ENCODE measurements around the gene LRP5. TPM values are rescaled to one million over a fixed set of nuclear protein-coding genes. Genes with fewer than 3 reads are reported as not detected.

LRP5 gene
- total and polyA plus RNA-seq, 7 donors: 18.0 to 63.1 (median 28.9) TPM

GRCh38 chr11:68361702-68362101 lies 49.3 kb downstream of the LRP5 start:
- intact Hi-C loops (cut with DNase I): no loop called here
- Histone ChIP-seq H3K36me3 (peaks cover 0 to 39% (median 12%) of the 10 kb centered on the region in 4 donors), H3K4me1 (peaks cover 0 to 44% (median 41%) of the 10 kb centered on the region in 4 donors), H3K4me3 (no peak overlapping the region), H3K9me3 (no peaks in the 10 kb centered on the region), H3K27me3 (no peaks in the 10 kb centered on the region), H3K27ac (peak overlapping the region in 3 of 4 donors; percentile 73 to 84 (median 77))
- WGBS, 2 donors: 95 to 97% methylated on average over 8 of the region's 8 CpGs
- no peak for DNase-seq
- TF ChIP-seq POLR2AphosphoS5 (IDR thresholded peaks at IDR 0.05): no peak
- no peak for TF ChIP-seq CTCF (IDR thresholded peaks at IDR 0.05)
- TF ChIP-seq POLR2A (IDR thresholded peaks at IDR 0.05): no peak
- TF ChIP-seq EP300 (IDR thresholded peaks at IDR 0.05): no peak

GRCh38 chr11:68362801-68363379 lies 50.5 kb downstream of the LRP5 start:
- peak; percentile 84 for DNase-seq
- Histone ChIP-seq H3K4me1 (peaks cover 0 to 32% (median 29%) of the 10 kb centered on the region in 4 donors), H3K27me3 (no peaks in the 10 kb centered on the region), H3K4me3 (no peak overlapping the region), H3K9me3 (no peaks in the 10 kb centered on the region), H3K27ac (peak overlapping the region; percentile 60 to 84 (median 75)), H3K36me3 (peaks cover 0 to 50% (median 17%) of the 10 kb centered on the region in 4 donors)
- 85 to 88% methylated on average over 15 of the region's 15 CpGs for WGBS, 2 donors
- TF ChIP-seq POLR2A (IDR thresholded peaks at IDR 0.05) (no peak), POLR2AphosphoS5 (IDR thresholded peaks at IDR 0.05) (peak; percentile 44 to 85 (median 73)), EP300 (IDR thresholded peaks at IDR 0.05) (peak in 3 of 4 donors; percentile 52 to 78 (median 52)), CTCF (IDR thresholded peaks at IDR 0.05) (no peak)
- intact Hi-C loops (cut with DNase I): no loop called here

- H3K4me1 ChIP-seq: peaks cover 0 to 23% (median 21%) of the 10 kb centered on the region in 4 donors
- H3K4me3 ChIP-seq: no peak overlapping the region
- 91 to 92% methylated on average over 20 of the region's 20 CpGs for WGBS, 2 donors
- no peak for TF ChIP-seq EP300 (IDR thresholded peaks at IDR 0.05)
- TF ChIP-seq POLR2AphosphoS5 (IDR thresholded peaks at IDR 0.05): no peak
- TF ChIP-seq POLR2A (IDR thresholded peaks at IDR 0.05): no peak
- no peak for TF ChIP-seq CTCF (IDR thresholded peaks at IDR 0.05)
- no peaks in the 10 kb centered on the region for H3K27me3 ChIP-seq
- peaks cover 0 to 41% (median 17%) of the 10 kb centered on the region in 4 donors for H3K36me3 ChIP-seq
- no peaks in the 10 kb centered on the region for H3K9me3 ChIP-seq
- peak overlapping the region in 3 of 4 donors; percentile 73 to 84 (median 77) for H3K27ac ChIP-seq
- intact Hi-C loops (cut with DNase I): no loop called here
- no peak for DNase-seq
Measured at GRCh38 chr11:68363776-68364175, 51.4 kb downstream of the LRP5 start.

GRCh38 chr11:68364581-68364980 lies 52.2 kb downstream of the LRP5 start:
- H3K36me3 ChIP-seq: peaks cover 0 to 33% (median 14%) of the 10 kb centered on the region in 4 donors
- no peak for DNase-seq

More at GRCh38 chr11:68364581-68364980, 52.2 kb downstream of the LRP5 start:
- no peak for TF ChIP-seq CTCF (IDR thresholded peaks at IDR 0.05)
- TF ChIP-seq POLR2A (IDR thresholded peaks at IDR 0.05): no peak
- TF ChIP-seq EP300 (IDR thresholded peaks at IDR 0.05): no peak
- no peak for TF ChIP-seq POLR2AphosphoS5 (IDR thresholded peaks at IDR 0.05)
- H3K4me1 ChIP-seq: peaks cover 0 to 29% (median 26%) of the 10 kb centered on the region in 4 donors
- H3K27ac ChIP-seq: peak overlapping the region in 2 of 4 donors; percentile 2 to 34
- WGBS, 2 donors: 69 to 83% methylated on average over 6 of the region's 6 CpGs
- H3K9me3 ChIP-seq: no peaks in the 10 kb centered on the region
- intact Hi-C loops (cut with DNase I): no loop called here
- H3K4me3 ChIP-seq: no peak overlapping the region
- no peaks in the 10 kb centered on the region for H3K27me3 ChIP-seq
